ENCODE results near the gene RNF14. TPM values are rescaled to one million over a fixed set of nuclear protein-coding genes. Genes with fewer than 3 reads are reported as not detected.

RNF14 gene
- total and polyA plus RNA-seq, 9 of the 15 experiments (the other 6 are each of a cell fraction or from before 2014, with no cell fraction given) = 36.3 to 140 (median 75.1) TPM

DNA sequence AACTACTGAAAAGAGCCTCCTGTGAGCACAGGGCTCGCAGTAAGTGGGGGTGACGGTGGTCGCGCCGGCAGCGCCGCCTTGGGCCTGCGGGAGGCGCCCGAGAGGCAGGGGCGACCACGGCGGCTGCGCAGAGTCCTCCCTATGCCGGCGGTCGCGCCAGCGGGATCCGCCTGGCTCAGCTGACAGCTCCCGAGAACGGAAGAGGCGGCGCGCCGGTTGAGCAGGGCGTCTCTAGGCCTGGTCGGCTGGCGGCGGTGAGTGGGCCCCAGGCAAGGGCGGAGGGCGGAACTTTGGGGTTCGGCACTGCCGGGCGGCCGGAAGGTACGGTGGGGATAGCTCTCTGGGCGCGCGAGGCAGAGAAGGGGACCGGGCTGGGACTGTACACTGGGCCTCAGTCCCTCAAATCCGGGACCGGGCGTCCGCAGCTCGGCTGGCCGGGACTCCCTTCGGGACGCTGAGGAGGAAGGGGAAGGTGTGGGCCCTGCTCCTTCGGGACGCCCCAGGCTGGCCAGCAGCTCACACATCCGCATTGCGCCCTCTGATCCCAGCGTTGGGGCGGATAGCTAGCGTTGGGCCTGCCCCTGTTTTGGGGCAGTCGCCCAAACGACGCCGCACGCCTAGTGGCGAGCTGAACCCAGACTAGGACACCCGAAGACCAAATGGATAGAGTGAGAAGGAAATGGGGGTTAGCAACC is at the start of gene RNF14 (continued):
- TF ChIP-seq, protein P1, sequence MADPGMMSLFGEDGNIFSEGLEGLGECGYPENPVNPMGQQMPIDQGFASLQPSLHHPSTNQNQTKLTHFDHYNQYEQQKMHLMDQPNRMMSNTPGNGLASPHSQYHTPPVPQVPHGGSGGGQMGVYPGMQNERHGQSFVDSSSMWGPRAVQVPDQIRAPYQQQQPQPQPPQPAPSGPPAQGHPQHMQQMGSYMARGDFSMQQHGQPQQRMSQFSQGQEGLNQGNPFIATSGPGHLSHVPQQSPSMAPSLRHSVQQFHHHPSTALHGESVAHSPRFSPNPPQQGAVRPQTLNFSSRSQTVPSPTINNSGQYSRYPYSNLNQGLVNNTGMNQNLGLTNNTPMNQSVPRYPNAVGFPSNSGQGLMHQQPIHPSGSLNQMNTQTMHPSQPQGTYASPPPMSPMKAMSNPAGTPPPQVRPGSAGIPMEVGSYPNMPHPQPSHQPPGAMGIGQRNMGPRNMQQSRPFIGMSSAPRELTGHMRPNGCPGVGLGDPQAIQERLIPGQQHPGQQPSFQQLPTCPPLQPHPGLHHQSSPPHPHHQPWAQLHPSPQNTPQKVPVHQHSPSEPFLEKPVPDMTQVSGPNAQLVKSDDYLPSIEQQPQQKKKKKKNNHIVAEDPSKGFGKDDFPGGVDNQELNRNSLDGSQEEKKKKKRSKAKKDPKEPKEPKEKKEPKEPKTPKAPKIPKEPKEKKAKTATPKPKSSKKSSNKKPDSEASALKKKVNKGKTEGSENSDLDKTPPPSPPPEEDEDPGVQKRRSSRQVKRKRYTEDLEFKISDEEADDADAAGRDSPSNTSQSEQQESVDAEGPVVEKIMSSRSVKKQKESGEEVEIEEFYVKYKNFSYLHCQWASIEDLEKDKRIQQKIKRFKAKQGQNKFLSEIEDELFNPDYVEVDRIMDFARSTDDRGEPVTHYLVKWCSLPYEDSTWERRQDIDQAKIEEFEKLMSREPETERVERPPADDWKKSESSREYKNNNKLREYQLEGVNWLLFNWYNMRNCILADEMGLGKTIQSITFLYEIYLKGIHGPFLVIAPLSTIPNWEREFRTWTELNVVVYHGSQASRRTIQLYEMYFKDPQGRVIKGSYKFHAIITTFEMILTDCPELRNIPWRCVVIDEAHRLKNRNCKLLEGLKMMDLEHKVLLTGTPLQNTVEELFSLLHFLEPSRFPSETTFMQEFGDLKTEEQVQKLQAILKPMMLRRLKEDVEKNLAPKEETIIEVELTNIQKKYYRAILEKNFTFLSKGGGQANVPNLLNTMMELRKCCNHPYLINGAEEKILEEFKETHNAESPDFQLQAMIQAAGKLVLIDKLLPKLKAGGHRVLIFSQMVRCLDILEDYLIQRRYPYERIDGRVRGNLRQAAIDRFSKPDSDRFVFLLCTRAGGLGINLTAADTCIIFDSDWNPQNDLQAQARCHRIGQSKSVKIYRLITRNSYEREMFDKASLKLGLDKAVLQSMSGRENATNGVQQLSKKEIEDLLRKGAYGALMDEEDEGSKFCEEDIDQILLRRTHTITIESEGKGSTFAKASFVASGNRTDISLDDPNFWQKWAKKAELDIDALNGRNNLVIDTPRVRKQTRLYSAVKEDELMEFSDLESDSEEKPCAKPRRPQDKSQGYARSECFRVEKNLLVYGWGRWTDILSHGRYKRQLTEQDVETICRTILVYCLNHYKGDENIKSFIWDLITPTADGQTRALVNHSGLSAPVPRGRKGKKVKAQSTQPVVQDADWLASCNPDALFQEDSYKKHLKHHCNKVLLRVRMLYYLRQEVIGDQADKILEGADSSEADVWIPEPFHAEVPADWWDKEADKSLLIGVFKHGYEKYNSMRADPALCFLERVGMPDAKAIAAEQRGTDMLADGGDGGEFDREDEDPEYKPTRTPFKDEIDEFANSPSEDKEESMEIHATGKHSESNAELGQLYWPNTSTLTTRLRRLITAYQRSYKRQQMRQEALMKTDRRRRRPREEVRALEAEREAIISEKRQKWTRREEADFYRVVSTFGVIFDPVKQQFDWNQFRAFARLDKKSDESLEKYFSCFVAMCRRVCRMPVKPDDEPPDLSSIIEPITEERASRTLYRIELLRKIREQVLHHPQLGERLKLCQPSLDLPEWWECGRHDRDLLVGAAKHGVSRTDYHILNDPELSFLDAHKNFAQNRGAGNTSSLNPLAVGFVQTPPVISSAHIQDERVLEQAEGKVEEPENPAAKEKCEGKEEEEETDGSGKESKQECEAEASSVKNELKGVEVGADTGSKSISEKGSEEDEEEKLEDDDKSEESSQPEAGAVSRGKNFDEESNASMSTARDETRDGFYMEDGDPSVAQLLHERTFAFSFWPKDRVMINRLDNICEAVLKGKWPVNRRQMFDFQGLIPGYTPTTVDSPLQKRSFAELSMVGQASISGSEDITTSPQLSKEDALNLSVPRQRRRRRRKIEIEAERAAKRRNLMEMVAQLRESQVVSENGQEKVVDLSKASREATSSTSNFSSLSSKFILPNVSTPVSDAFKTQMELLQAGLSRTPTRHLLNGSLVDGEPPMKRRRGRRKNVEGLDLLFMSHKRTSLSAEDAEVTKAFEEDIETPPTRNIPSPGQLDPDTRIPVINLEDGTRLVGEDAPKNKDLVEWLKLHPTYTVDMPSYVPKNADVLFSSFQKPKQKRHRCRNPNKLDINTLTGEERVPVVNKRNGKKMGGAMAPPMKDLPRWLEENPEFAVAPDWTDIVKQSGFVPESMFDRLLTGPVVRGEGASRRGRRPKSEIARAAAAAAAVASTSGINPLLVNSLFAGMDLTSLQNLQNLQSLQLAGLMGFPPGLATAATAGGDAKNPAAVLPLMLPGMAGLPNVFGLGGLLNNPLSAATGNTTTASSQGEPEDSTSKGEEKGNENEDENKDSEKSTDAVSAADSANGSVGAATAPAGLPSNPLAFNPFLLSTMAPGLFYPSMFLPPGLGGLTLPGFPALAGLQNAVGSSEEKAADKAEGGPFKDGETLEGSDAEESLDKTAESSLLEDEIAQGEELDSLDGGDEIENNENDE (IDR thresholded peaks at IDR 0.05; ENCODE audit: low read depth, low read length) = no peak
- TF ChIP-seq, protein P2, sequence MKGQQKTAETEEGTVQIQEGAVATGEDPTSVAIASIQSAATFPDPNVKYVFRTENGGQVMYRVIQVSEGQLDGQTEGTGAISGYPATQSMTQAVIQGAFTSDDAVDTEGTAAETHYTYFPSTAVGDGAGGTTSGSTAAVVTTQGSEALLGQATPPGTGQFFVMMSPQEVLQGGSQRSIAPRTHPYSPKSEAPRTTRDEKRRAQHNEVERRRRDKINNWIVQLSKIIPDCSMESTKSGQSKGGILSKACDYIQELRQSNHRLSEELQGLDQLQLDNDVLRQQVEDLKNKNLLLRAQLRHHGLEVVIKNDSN (CRISPR knock-in tag; IDR thresholded peaks at IDR 0.05) = peak; percentile 71
- TF ChIP-seq, protein P3, sequence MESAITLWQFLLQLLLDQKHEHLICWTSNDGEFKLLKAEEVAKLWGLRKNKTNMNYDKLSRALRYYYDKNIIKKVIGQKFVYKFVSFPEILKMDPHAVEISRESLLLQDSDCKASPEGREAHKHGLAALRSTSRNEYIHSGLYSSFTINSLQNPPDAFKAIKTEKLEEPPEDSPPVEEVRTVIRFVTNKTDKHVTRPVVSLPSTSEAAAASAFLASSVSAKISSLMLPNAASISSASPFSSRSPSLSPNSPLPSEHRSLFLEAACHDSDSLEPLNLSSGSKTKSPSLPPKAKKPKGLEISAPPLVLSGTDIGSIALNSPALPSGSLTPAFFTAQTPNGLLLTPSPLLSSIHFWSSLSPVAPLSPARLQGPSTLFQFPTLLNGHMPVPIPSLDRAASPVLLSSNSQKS (CRISPR knock-in tag; IDR thresholded peaks at IDR 0.05) = 0 out of 2 replicates have a peak, but pooled peaks have one; percentile 61
- 0 out of 3 replicates have a peak, but pooled peaks of 1 of the 2 experiments have one; percentile 43 for TF ChIP-seq CBX3 (IDR thresholded peaks at IDR 0.05; ENCODE audit: borderline replicate concordance in 1 of 2, low read length in 2 of 2)
- no peak for TF ChIP-seq ZNF23 (CRISPR knock-in tag; IDR thresholded peaks at IDR 0.05)
- peak; percentile 22 for TF ChIP-seq NEUROD1 (IDR thresholded peaks at IDR 0.05; ENCODE audit: borderline replicate concordance, low read depth, low read length, partially characterized antibody)
- peak; percentile 67 for TF ChIP-seq GTF2F1 (IDR thresholded peaks at IDR 0.05; ENCODE audit: low read depth, low read length)
- TF ChIP-seq, protein P4, sequence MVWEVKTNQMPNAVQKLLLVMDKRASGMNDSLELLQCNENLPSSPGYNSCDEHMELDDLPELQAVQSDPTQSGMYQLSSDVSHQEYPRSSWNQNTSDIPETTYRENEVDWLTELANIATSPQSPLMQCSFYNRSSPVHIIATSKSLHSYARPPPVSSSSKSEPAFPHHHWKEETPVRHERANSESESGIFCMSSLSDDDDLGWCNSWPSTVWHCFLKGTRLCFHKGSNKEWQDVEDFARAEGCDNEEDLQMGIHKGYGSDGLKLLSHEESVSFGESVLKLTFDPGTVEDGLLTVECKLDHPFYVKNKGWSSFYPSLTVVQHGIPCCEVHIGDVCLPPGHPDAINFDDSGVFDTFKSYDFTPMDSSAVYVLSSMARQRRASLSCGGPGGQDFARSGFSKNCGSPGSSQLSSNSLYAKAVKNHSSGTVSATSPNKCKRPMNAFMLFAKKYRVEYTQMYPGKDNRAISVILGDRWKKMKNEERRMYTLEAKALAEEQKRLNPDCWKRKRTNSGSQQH (CRISPR knock-in tag; IDR thresholded peaks at IDR 0.05) = no peak
- TF ChIP-seq MCM5 (IDR thresholded peaks at IDR 0.05; ENCODE audit: low read depth) = no peak
- TF ChIP-seq HLTF (IDR thresholded peaks at IDR 0.05) = no peak
- TF ChIP-seq, protein P5, sequence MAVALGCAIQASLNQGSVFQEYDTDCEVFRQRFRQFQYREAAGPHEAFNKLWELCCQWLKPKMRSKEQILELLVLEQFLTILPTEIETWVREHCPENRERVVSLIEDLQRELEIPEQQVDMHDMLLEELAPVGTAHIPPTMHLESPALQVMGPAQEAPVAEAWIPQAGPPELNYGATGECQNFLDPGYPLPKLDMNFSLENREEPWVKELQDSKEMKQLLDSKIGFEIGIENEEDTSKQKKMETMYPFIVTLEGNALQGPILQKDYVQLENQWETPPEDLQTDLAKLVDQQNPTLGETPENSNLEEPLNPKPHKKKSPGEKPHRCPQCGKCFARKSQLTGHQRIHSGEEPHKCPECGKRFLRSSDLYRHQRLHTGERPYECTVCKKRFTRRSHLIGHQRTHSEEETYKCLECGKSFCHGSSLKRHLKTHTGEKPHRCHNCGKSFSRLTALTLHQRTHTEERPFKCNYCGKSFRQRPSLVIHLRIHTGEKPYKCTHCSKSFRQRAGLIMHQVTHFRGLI (CRISPR knock-in tag; IDR thresholded peaks at IDR 0.05) = no peak

Measured in K562 (cell line).